IMR-90 (cell line): ENCODE measurements around the gene COL20A1.

Experiments used
- CTCF ChIP-seq: conservative IDR thresholded peaks from 2 replicates; pipeline ENCODE4 v1.5.1; 2012; ENCODE audit warnings: mild to moderate bottlenecking, low read depth, low read length, improper control_type of control experiment
- MAFK ChIP-seq: IDR thresholded peaks from 2 replicates; pipeline ENCODE4 v1.6.1; 2012; ENCODE audit warnings: low read depth, low read length, improper control_type of control experiment
- MAZ ChIP-seq: IDR thresholded peaks from 2 replicates; pipeline ENCODE4 v1.6.1; 2012; ENCODE audit warnings: low read depth, mild to moderate bottlenecking, low read length, improper control_type of control experiment, moderate library complexity, borderline replicate concordance
- NFE2L2 ChIP-seq: fragments of 150-350 bp; IDR thresholded peaks from 2 replicates; pipeline ENCODE4 v1.6.1; 2016; ENCODE audit warnings: low read depth, mild to moderate bottlenecking, low read length
- POLR2A ChIP-seq: IDR thresholded peaks from 2 replicates; pipeline ENCODE4 v1.6.1; 2012; ENCODE audit warnings: mild to moderate bottlenecking, low read depth, low read length
- RAD21 ChIP-seq: IDR thresholded peaks from 2 replicates; pipeline ENCODE4 v1.6.1; 2012; ENCODE audit warnings: low read length, improper control_type of control experiment
- RCOR1 ChIP-seq: IDR thresholded peaks from 2 replicates; pipeline ENCODE4 v1.6.1; 2012; ENCODE audit warnings: mild to moderate bottlenecking, low read length, improper control_type of control experiment; ENCODE audit not compliant: insufficient replicate concordance
- RFX5 ChIP-seq: IDR thresholded peaks from 2 replicates; pipeline ENCODE4 v1.8.0; 2012; ENCODE audit warnings: low read depth, mild to moderate bottlenecking, low read length, moderate library complexity
- USF2 ChIP-seq: fragments of 150-350 bp; IDR thresholded peaks from 2 replicates; pipeline ENCODE4 v1.6.1; 2017; ENCODE audit warnings: mild to moderate bottlenecking, antibody characterized with exemption, low read length, low read depth

- TF ChIP-seq POLR2A (no peak), CTCF (no peak), NFE2L2 (no peak), MAFK (no peak), RAD21 (no peak), USF2 (no peak), RFX5 (no peak), RCOR1 (no peak), MAZ (no peak)
Measured at GRCh38 chr20:63328026-63328700, 35.2 kb downstream of the COL20A1 start.
